H1 (cell line): ENCODE results near the gene RASA1. TPM values are rescaled to one million over a fixed set of nuclear protein-coding genes. Genes with fewer than 3 reads are reported as not detected.
A peak's percentile ranks its signal among the peaks of the same experiment; 100 is the strongest.

ENCODE experiments used
- CTCF ChIA-PET: fragments of 300-600 bp; sonication (Branson Sonifier 250); formaldehyde crosslinking; loops from one replicate; lab custom pipeline; 2021; ENCODE audit not compliant: partially characterized antibody; lab: Charles Lee
- POLR2A ChIA-PET: fragments of 300-600 bp; sonication (Branson Sonifier 250); formaldehyde crosslinking; loops from one replicate; lab custom pipeline; 2021; ENCODE audit warnings: inconsistent platforms; ENCODE audit not compliant: partially characterized antibody; lab: Charles Lee
- DNase-seq, 2 experiments: peaks; one replicate each; pipeline versions ENCODE4 v3.0.0 to v3.0.0-alpha.2; 2010 to 2022; ENCODE audit warnings: low spot score in 2 of 2, low read depth in 1 of 2, mixed read lengths in 1 of 2
- FAIRE-seq: peaks from 2 replicates; lab custom pipeline; 2011; peaks lifted over from hg19 to GRCh38; lab: Jason Lieb, UNC
- H2AFZ ChIP-seq: 2 replicates; pipeline ENCODE4 v1.8.1; 2012; ENCODE audit warnings: low read length, inconsistent platforms
- H2AK5ac ChIP-seq: 2 replicates; pipeline ENCODE4 v1.6.1; 2013; ENCODE audit warnings: low read depth, low read length
- H2BK120ac ChIP-seq: replicated peaks from 2 replicates; pipeline ENCODE3; 2013; ENCODE audit warnings: low read depth, low read length, inconsistent platforms
- H2BK12ac ChIP-seq: 2 replicates; pipeline ENCODE4 v1.6.1; 2013; ENCODE audit warnings: low read depth, low read length
- H2BK15ac ChIP-seq: 2 replicates; pipeline ENCODE4 v1.6.1; 2013; ENCODE audit warnings: low read length
- H2BK20ac ChIP-seq: 2 replicates; pipeline ENCODE4 v1.6.1; 2013; ENCODE audit warnings: low read length
- H2BK5ac ChIP-seq: 2 replicates; pipeline ENCODE4 v1.6.1; 2013; ENCODE audit warnings: low read depth, low read length
- H3K14ac ChIP-seq: 2 replicates; pipeline ENCODE4 v1.6.1; 2013; ENCODE audit warnings: inconsistent platforms; ENCODE audit not compliant: insufficient read length
- H3K18ac ChIP-seq: 2 replicates; pipeline ENCODE4 v1.6.1; 2013; ENCODE audit warnings: low read length; ENCODE audit errors: extremely low read depth
- H3K23ac ChIP-seq: 2 replicates; pipeline ENCODE4 v1.6.1; 2013; ENCODE audit warnings: inconsistent platforms; ENCODE audit not compliant: insufficient read length
- H3K23me2 ChIP-seq: 2 replicates; pipeline ENCODE4 v1.6.1; 2013; ENCODE audit warnings: low read depth, low read length
- H3K27ac ChIP-seq: 2 replicates; pipeline ENCODE4 v1.6.1; 2011; ENCODE audit warnings: low read depth, low read length, inconsistent platforms
- H3K27me3 ChIP-seq, 4 experiments: replicated peaks in 1 of 4; 1 replicate in 1 of 4; 2 replicates in 3 of 4; pipeline versions ENCODE4 v1.6.1 to v1.8.1; 2011 to 2013; ENCODE audit warnings: low read length in 3 of 4, mild to moderate bottlenecking in 3 of 4, inconsistent platforms in 2 of 4, mixed read lengths in 2 of 4, moderate library complexity in 1 of 4; ENCODE audit not compliant: control insufficient read depth in 3 of 4, insufficient read depth in 3 of 4; ENCODE audit errors: extremely low read depth in 1 of 4
- H3K36me3 ChIP-seq, 4 experiments: 2 replicates each; pipeline versions ENCODE4 v1.6.1 to v1.8.1; 2011 to 2013; ENCODE audit warnings: mild to moderate bottlenecking in 4 of 4, low read length in 3 of 4, moderate library complexity in 2 of 4, control low read depth in 1 of 4, inconsistent platforms in 1 of 4; ENCODE audit not compliant: insufficient read depth in 4 of 4, control insufficient read depth in 2 of 4
- H3K4ac ChIP-seq: replicated peaks from 2 replicates; pipeline ENCODE3; 2013; ENCODE audit warnings: low read length, low read depth, mixed read lengths, inconsistent platforms; ENCODE audit not compliant: insufficient read length
- H3K4me1 ChIP-seq, 4 experiments: replicated peaks in 1 of 4; 1 replicate in 1 of 4; 2 replicates in 3 of 4; pipeline versions ENCODE4 v1.6.1 to v1.8.1; 2011 to 2013; ENCODE audit warnings: low read length in 3 of 4, inconsistent platforms in 2 of 4, mixed read lengths in 1 of 4; ENCODE audit not compliant: insufficient read depth in 4 of 4, control insufficient read depth in 3 of 4
- H3K4me2 ChIP-seq, 2 experiments: 2 replicates each; pipeline versions ENCODE4 v1.6.1 to v1.8.1; 2011 to 2013; ENCODE audit warnings: low read depth in 2 of 2, low read length in 2 of 2, control low read depth in 1 of 2, inconsistent platforms in 1 of 2, mild to moderate bottlenecking in 1 of 2; ENCODE audit not compliant: insufficient read depth in 1 of 2
- H3K4me3 ChIP-seq, 4 experiments: fragments of 200-600, 300-600 bp in 1 of 4; sonication (generic), shearing (Covaris generic), sonication (Bioruptor Twin) in 1 of 4; 2 replicates each; pipeline versions ENCODE4 v1.5.1 to v1.8.1; 2011 to 2016; ENCODE audit warnings: low read length in 4 of 4, low read depth in 3 of 4, control low read depth in 2 of 4, inconsistent platforms in 2 of 4, mild to moderate bottlenecking in 2 of 4, mixed read lengths in 1 of 4, moderate library complexity in 1 of 4; ENCODE audit not compliant: insufficient read depth in 2 of 4; ENCODE audit errors: extremely low read depth in 1 of 4
- H3K56ac ChIP-seq: replicated peaks from 2 replicates; pipeline ENCODE3; 2013; ENCODE audit warnings: low read depth, mild to moderate bottlenecking, mixed read lengths, low read length, inconsistent platforms; ENCODE audit not compliant: insufficient read length
- H3K79me1 ChIP-seq: 2 replicates; pipeline ENCODE4 v1.6.1; 2013; ENCODE audit warnings: low read depth, low read length, control low read depth
- H3K79me2 ChIP-seq, 2 experiments: 2 replicates each; pipeline versions ENCODE4 v1.6.1 to v1.8.1; 2012 to 2013; ENCODE audit warnings: low read length in 2 of 2, mild to moderate bottlenecking in 2 of 2, inconsistent platforms in 1 of 2; ENCODE audit not compliant: insufficient read depth in 2 of 2, control insufficient read depth in 1 of 2
- H3K9ac ChIP-seq, 4 experiments: replicated peaks in 1 of 4; 1 replicate in 1 of 4; 2 replicates in 3 of 4; pipeline versions ENCODE4 v1.6.1 to v1.8.1; 2011 to 2013; ENCODE audit warnings: low read depth in 3 of 4, low read length in 3 of 4, control low read depth in 2 of 4, mild to moderate bottlenecking in 2 of 4, moderate library complexity in 2 of 4, inconsistent platforms in 1 of 4; ENCODE audit errors: extremely low read depth in 1 of 4
- H3K9me3 ChIP-seq, 2 experiments: 2 replicates each; pipeline versions ENCODE4 v1.6.1 to v1.8.1; 2012 to 2013; ENCODE audit warnings: mild to moderate bottlenecking in 2 of 2, moderate library complexity in 2 of 2, control low read depth in 1 of 2, inconsistent platforms in 1 of 2, low read depth in 1 of 2, low read length in 1 of 2, mixed read lengths in 1 of 2; ENCODE audit not compliant: insufficient read depth in 2 of 2
- H4K20me1 ChIP-seq, 2 experiments: replicated peaks in 1 of 2; 2 replicates each; pipeline versions ENCODE3 to v1.8.1; 2011 to 2013; ENCODE audit warnings: inconsistent platforms in 2 of 2, low read length in 2 of 2, mild to moderate bottlenecking in 1 of 2; ENCODE audit not compliant: insufficient read depth in 2 of 2, control insufficient read depth in 1 of 2
- H4K5ac ChIP-seq: 2 replicates; pipeline ENCODE4 v1.6.1; 2013; ENCODE audit warnings: low read length, low read depth, mixed read lengths, inconsistent platforms; ENCODE audit not compliant: insufficient read length
- H4K8ac ChIP-seq: 2 replicates; pipeline ENCODE4 v1.8.0; 2013; ENCODE audit warnings: mild to moderate bottlenecking, moderate library complexity, low read length, inconsistent platforms; ENCODE audit not compliant: insufficient read depth; ENCODE audit errors: extremely low read depth
- H4K91ac ChIP-seq: replicated peaks from 2 replicates; pipeline ENCODE3; 2013; ENCODE audit warnings: low read length, mixed read lengths, inconsistent platforms; ENCODE audit not compliant: insufficient read length
- BRCA1 ChIP-seq: IDR thresholded peaks from 2 replicates; pipeline ENCODE4 v1.6.1; 2012; ENCODE audit warnings: low read depth, low read length, improper control_type of control experiment
- CEBPB ChIP-seq: IDR thresholded peaks from 2 replicates; pipeline ENCODE4 v1.6.1; 2012; ENCODE audit warnings: low read depth, low read length
- CHD1 ChIP-seq: IDR thresholded peaks from 2 replicates; pipeline ENCODE4 v1.6.1; 2012; ENCODE audit warnings: low read depth, low read length, improper control_type of control experiment
- KDM5A ChIP-seq: fragments of 200-600 bp; IDR thresholded peaks from 2 replicates; pipeline ENCODE4 v1.7.1; 2012; ENCODE audit warnings: mild to moderate bottlenecking, low read length, inconsistent platforms, mixed read lengths
- MAFK ChIP-seq: IDR thresholded peaks from 2 replicates; pipeline ENCODE4 v1.6.1; 2012; ENCODE audit warnings: low read depth, mild to moderate bottlenecking, improper control_type of control experiment, low read length
- POLR2AphosphoS5 ChIP-seq: IDR thresholded peaks from 2 replicates; pipeline ENCODE4 v1.6.1; 2011; ENCODE audit warnings: low read depth, low read length
- TAF1 ChIP-seq: IDR thresholded peaks from 2 replicates; pipeline ENCODE4 v1.6.1; 2011; ENCODE audit warnings: mild to moderate bottlenecking, low read depth, low read length
- USF2 ChIP-seq: IDR thresholded peaks from 2 replicates; pipeline ENCODE4 v1.6.1; 2011; ENCODE audit warnings: low read length, improper control_type of control experiment
- WGBS, 2 experiments: shearing (Covaris generic) in 1 of 2; methylation state at CpG; one replicate each; pipeline versions ENCODE4 v1.1.6 to v1.1.7; 2013 to 2015; ENCODE audit warnings: low lambda C conversion rate in 2 of 2, mixed read lengths in 2 of 2, inconsistent platforms in 1 of 2, low coverage in 1 of 2, missing lambda C conversion rate in 1 of 2; ENCODE audit not compliant: insufficient replicate concordance in 2 of 2, insufficient coverage in 1 of 2, insufficient read length in 1 of 2; ENCODE audit errors: extremely low coverage in 1 of 2, missing lambda C conversion rate in 1 of 2; 5-methylcytosine and 5-hydroxymethylcytosine counted together
- polyA plus RNA-seq, 7 experiments: library from polyadenylated mRNA; depleted of rRNA in 3 of 7; stranded (reverse) in 5 of 7; unstranded in 2 of 7; fragments of >200 nt in 5 of 7; fragments of 200-250 nt in 2 of 7; gene quantifications; 1 replicate in 5 of 7; 2 replicates in 1 of 7; 4 replicates in 1 of 7; pipeline versions ENCODE4 v1.2.1 to v1.2.3, GENCODE V29; 2011 to 2013; ENCODE audit warnings: missing spikeins in 2 of 7, mixed read lengths in 2 of 7
- total RNA-seq: library from RNA; stranded (reverse); fragmentation: NEBNext Ultra II Directional; extraction: Animal tissue kit (Norgen Biotek cat#: 25700); gene quantifications from 2 replicates; pipeline ENCODE4 v1.2.1, GENCODE V29; 2021

The RASA1 gene
- total and polyA plus RNA-seq, 2 of the 8 experiments (the other 6 are each of a cell fraction or from before 2014, with no cell fraction given): 15.9 to 33.8 TPM

- Histone ChIP-seq H3K27ac (no peak overlapping the region), H2BK5ac (no peak overlapping the region), H4K91ac (no peak overlapping the region), H3K4me1 (no peaks in the 10 kb centered on the region), H2BK15ac (no peak overlapping the region), H3K23ac (no peak overlapping the region), H3K4me3 (no peak overlapping the region), H3K56ac (no peak overlapping the region), H3K23me2 (peaks cover 2% of the 10 kb centered on the region; the same call in 1 of the 2 replicates), H2BK120ac (no peak overlapping the region), H3K36me3 (no peaks in the 10 kb centered on the region), H3K4ac (no peak overlapping the region), H2BK20ac (no peak overlapping the region), H4K20me1 (no peaks in the 10 kb centered on the region), H3K9me3 (no peaks in the 10 kb centered on the region), H3K4me2 (no peak overlapping the region), H2AFZ (no peak overlapping the region), H3K9ac (no peak overlapping the region), H3K27me3 (no peaks in the 10 kb centered on the region), H3K18ac (no peak overlapping the region), H4K8ac (no peak overlapping the region), H3K14ac (no peak overlapping the region), H3K79me2 (no peaks in the 10 kb centered on the region), H3K79me1 (no peaks in the 10 kb centered on the region), H4K5ac (no peak overlapping the region), H2BK12ac (no peak overlapping the region), H2AK5ac (no peak overlapping the region)
- DNase-seq: no peak
- no peak for FAIRE-seq
- WGBS, 2 experiments: 72% methylated on average over 1 of the region's 1 CpG; no CpG with 5 or more reads in 1 of the 2 experiments
- TF ChIP-seq POLR2AphosphoS5 (no peak), CHD1 (no peak), MAFK (no peak), CEBPB (peak; percentile 22; the same call in 1 of the 2 replicates), KDM5A (no peak), BRCA1 (no peak), TAF1 (no peak), USF2 (no peak)
- ChIA-PET POLR2A (no interaction called here), CTCF (interaction anchor here (0.6 kb wide), 1 partner anchor 50 kb away, joined by 3 read pairs; no protein-coding TSS in a partner anchor)
Measured at GRCh38 chr5:87437724-87438123, 170.0 kb downstream of the RASA1 start.
